Measurements from ENCODE around the gene IER2.

DNA sequence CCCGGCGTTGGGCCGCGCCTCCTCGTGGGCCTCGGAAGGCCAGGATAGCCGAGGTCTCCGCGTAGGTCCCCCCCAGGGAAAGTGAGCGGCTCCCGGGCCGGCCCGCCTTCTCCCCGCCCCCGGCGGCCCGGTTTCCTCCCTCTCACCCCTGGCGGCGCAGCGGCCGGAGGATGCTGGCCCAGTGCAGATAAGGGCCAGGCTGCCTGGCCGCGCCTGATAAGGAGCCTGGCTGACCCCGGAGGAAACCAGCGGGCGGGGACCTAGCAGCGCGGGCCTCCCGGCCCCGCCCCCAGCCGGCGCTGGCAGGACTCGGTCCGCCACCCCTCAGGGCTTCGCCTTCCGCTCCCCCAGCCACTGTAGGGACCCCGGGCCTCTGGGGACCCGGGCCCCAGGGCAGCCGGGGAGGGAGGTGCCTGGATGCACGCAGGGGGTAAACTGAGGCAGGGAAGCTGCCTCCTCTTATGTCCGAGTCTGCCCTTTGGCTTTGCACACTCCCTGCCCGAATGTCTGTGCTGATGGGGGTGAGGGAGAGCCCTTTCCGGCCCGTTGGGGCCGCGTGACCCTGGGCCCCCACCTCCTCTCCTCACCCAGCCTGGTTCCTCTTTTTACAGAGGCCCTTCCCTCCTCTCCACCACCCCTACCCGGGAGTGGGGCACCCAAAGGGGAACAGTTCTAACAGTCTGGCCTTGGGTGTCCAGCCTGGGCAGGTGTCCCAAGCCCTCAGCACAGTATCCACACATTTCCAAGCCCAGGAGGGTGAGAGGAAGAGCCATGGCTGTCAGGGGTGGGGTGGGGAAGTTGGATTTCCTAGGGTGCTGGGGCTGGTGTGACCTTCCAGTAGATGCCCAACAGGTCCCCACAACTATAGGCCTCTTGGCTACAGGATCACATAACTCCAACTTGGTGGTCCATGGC, 47.3 kb upstream of the IER2 start, which contains the start of gene LYL1:
- peak; percentile 91 for TF ChIP-seq POLR2A (IDR thresholded peaks at IDR 0.05; ENCODE audit: low read length)
- peak; percentile 100 for TF ChIP-seq GATA1 (IDR thresholded peaks at IDR 0.05; ENCODE audit: low read depth, low read length)
